Keratinocyte (primary cell): ENCODE results near the gene NUAK1. TPM values are rescaled to one million over a fixed set of nuclear protein-coding genes. Genes with fewer than 3 reads are reported as not detected.

Experiments
- DNase-seq: peaks from one replicate; pipeline ENCODE4 v3.0.0-alpha.2; 2011; ENCODE audit warnings: low read depth, missing footprints, low spot score
- FAIRE-seq: peaks from 2 replicates; lab custom pipeline; 2011; peaks lifted over from hg19 to GRCh38; lab: Jason Lieb, UNC
- H2AFZ ChIP-seq: 2 replicates; pipeline ENCODE4 v1.6.0; 2012; ENCODE audit warnings: low read length, control low read depth, inconsistent platforms; ENCODE audit not compliant: control insufficient read depth
- H3K27ac ChIP-seq: 2 replicates; pipeline ENCODE4 v1.5.1; 2011; ENCODE audit warnings: low read length; ENCODE audit not compliant: control insufficient read depth, insufficient read depth
- H3K27me3 ChIP-seq: 3 replicates; pipeline ENCODE4 v1.6.0; 2011; ENCODE audit warnings: low read length; ENCODE audit not compliant: control insufficient read depth, insufficient read depth; ENCODE audit errors: extremely low read depth
- H3K36me3 ChIP-seq, 2 experiments: 2 replicates in 1 of 2; 3 replicates in 1 of 2; pipeline ENCODE4 v1.5.1; 2011; ENCODE audit warnings: low read length in 2 of 2, mild to moderate bottlenecking in 1 of 2; ENCODE audit not compliant: control insufficient read depth in 2 of 2, insufficient read depth in 2 of 2; ENCODE audit errors: extremely low read depth in 1 of 2
- H3K4me1 ChIP-seq: 3 replicates; pipeline ENCODE4 v1.5.1; 2011; ENCODE audit warnings: low read length; ENCODE audit not compliant: control insufficient read depth, insufficient read depth; ENCODE audit errors: extremely low read depth
- H3K4me2 ChIP-seq: 3 replicates; pipeline ENCODE4 v1.6.0; 2011; ENCODE audit warnings: low read depth, low read length; ENCODE audit not compliant: control insufficient read depth, insufficient read depth; ENCODE audit errors: extremely low read depth
- H3K4me3 ChIP-seq, 3 experiments: fragments of 200-600 bp in 1 of 3; sonication (generic) in 1 of 3; 2 replicates in 2 of 3; 3 replicates in 1 of 3; pipeline ENCODE4 v1.5.1; 2011 to 2016; ENCODE audit warnings: low read length in 3 of 3, mild to moderate bottlenecking in 3 of 3, control low read depth in 2 of 3, inconsistent platforms in 1 of 3, low read depth in 1 of 3, mixed read lengths in 1 of 3, mixed run types in 1 of 3, moderate library complexity in 1 of 3; ENCODE audit not compliant: control insufficient read depth in 2 of 3, insufficient read depth in 2 of 3; ENCODE audit errors: extremely low read depth in 1 of 3
- H3K79me2 ChIP-seq: 2 replicates; pipeline ENCODE4 v1.6.0; 2012; ENCODE audit warnings: low read length; ENCODE audit not compliant: control insufficient read depth, insufficient read depth
- H3K9ac ChIP-seq: 3 replicates; pipeline ENCODE4 v1.6.0; 2011; ENCODE audit warnings: low read length; ENCODE audit not compliant: control insufficient read depth, insufficient read depth; ENCODE audit errors: extremely low read depth
- H3K9me1 ChIP-seq: 3 replicates; pipeline ENCODE4 v1.6.0; 2011; ENCODE audit warnings: low read length; ENCODE audit not compliant: control insufficient read depth, insufficient read depth; ENCODE audit errors: extremely low read depth
- H3K9me3 ChIP-seq: 2 replicates; pipeline ENCODE4 v1.5.1; 2012; ENCODE audit warnings: low read depth, low read length; ENCODE audit not compliant: control insufficient read depth
- H4K20me1 ChIP-seq: 3 replicates; pipeline ENCODE4 v1.6.0; 2011; ENCODE audit warnings: low read length; ENCODE audit not compliant: control insufficient read depth, insufficient read depth; ENCODE audit errors: extremely low read depth
- EZH2 ChIP-seq: IDR thresholded peaks from one replicate; pipeline ENCODE4 v1.6.1; 2012; ENCODE audit warnings: inconsistent platforms, mild to moderate bottlenecking, low read length, moderate library complexity
- dilution Hi-C: fragments of 300-500 bp; cut with MboI; formaldehyde crosslinking; loops from one replicate; pipeline ENCODE4 v1.7.0; 2020; ENCODE audit warnings: low sequenced_read_pairs; ENCODE audit not compliant: extremely low pct_ligation_motif_present
- polyA minus RNA-seq, 3 experiments: library from RNA; depleted of rRNA, polyadenylated mRNA; stranded (reverse); fragments of >200 nt; gene quantifications; 1 replicate in 1 of 3; 2 replicates in 1 of 3; 3 replicates in 1 of 3; pipeline ENCODE4 v1.2.3, GENCODE V29; 2011
- polyA plus RNA-seq, 5 experiments: library from polyadenylated mRNA; depleted of rRNA in 3 of 5; stranded (reverse) in 3 of 5; stranded (forward) in 1 of 5; unstranded in 1 of 5; fragments of >200 nt; gene quantifications; 1 replicate in 1 of 5; 2 replicates in 3 of 5; 3 replicates in 1 of 5; pipeline versions ENCODE4 v1.2.1 to v1.2.3, GENCODE V29; 2011 to 2012; ENCODE audit warnings: missing spikeins in 2 of 5, low read depth in 1 of 5, low replicate concordance in 1 of 5
- TF ChIP-seq, protein P1 (sequence below), 3 experiments: IDR thresholded peaks in 1 of 3; conservative IDR thresholded peaks in 1 of 3; optimal IDR thresholded peaks in 1 of 3; 2 replicates in 2 of 3; 3 replicates in 1 of 3; pipeline versions ENCODE3 to v1.5.1; 2011; ENCODE audit warnings: low read length in 3 of 3, mild to moderate bottlenecking in 3 of 3, moderate library complexity in 2 of 3, control low read depth in 1 of 3, inconsistent platforms in 1 of 3; ENCODE audit not compliant: insufficient read depth in 2 of 3; ENCODE audit errors: extremely low read depth in 1 of 3

Gene NUAK1
- polyA plus RNA-seq: 11.7 to 31.0 TPM (median 12.3 TPM) in 3 replicates
- polyA plus RNA-seq (2011; ENCODE audit: low read depth): 2.4 TPM
- 14.8 and 15.2 TPM in 2 replicates for polyA plus RNA-seq (2011; cell fraction: cytosol; rRNA removed)
- polyA plus RNA-seq (2011; cell fraction: nucleus; rRNA removed): 22.7 and 25.6 TPM in 2 replicates
- polyA plus RNA-seq (2012; ENCODE audit: low replicate concordance): 4.1 and 19.0 TPM in 2 replicates
- 22.1 to 35.4 TPM (median 28.4 TPM) in 3 replicates for polyA minus RNA-seq
- 40.9 TPM for polyA minus RNA-seq (2011; cell fraction: cytosol; rRNA and poly(A)+ RNA removed)
- polyA minus RNA-seq (2011; cell fraction: nucleus; rRNA and poly(A)+ RNA removed): 17.3 and 42.0 TPM in 2 replicates

DNA sequence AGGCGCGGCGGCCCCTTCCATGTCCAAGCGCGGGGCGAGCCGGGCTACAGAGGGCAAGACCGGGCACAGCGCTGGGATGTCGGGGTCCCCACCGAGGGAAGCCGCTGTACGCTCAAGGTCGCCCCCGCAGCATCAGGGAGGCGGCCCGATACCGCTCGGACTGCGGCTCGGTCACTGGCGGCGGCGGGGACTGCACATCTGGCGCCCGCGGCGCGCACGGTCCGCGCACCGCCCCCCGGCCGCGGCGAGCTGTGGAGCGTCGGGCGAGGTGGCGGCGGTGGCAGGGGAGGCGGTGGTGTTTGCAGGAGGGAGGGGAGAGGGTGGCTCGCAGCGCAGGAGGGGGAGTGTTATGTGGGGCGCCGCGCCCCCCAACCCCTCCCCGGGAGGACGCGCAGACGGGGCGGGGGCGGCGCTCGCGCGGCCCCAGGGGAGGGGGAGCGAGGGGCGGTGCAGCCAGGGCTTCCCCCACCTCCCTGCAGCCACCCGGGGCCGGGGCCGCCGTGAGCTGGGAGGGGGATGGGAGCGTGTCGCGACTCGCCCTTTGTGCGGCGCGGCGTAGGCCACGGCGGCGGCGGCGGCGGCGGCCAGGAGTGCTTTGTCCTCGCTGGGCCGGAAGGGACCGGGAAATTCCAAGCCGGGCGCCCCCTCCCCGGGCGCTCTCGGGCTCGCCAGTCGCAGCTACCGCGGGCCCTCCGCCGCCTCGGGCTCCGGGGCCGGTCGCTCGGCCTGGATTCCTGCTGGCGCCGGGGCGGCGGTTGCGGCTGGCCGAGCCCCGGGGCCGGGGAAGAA lies at the start of gene NUAK1:
NUAK1 (minus strand) TSS at position 322 of the 789 bp plus-strand sequence; CDS start at position 21, 301 bp downstream.
- TF ChIP-seq, protein P1, sequence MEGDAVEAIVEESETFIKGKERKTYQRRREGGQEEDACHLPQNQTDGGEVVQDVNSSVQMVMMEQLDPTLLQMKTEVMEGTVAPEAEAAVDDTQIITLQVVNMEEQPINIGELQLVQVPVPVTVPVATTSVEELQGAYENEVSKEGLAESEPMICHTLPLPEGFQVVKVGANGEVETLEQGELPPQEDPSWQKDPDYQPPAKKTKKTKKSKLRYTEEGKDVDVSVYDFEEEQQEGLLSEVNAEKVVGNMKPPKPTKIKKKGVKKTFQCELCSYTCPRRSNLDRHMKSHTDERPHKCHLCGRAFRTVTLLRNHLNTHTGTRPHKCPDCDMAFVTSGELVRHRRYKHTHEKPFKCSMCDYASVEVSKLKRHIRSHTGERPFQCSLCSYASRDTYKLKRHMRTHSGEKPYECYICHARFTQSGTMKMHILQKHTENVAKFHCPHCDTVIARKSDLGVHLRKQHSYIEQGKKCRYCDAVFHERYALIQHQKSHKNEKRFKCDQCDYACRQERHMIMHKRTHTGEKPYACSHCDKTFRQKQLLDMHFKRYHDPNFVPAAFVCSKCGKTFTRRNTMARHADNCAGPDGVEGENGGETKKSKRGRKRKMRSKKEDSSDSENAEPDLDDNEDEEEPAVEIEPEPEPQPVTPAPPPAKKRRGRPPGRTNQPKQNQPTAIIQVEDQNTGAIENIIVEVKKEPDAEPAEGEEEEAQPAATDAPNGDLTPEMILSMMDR (optimal IDR thresholded peaks at IDR 0.05 in 1 of 3, IDR thresholded peaks at IDR 0.05 in 1 of 3, conservative IDR thresholded peaks at IDR 0.05 in 1 of 3; ENCODE audit: extremely low read depth in 1 of 3, insufficient read depth in 2 of 3, low read length in 3 of 3): no peak
- no peak for TF ChIP-seq EZH2
- Histone ChIP-seq H4K20me1 (no peaks in the 10 kb centered on the region), H3K9me1 (no peaks in the 10 kb centered on the region), H3K36me3 (no peaks in the 10 kb centered on the region), H3K9me3 (no peaks in the 10 kb centered on the region), H3K27ac (peak within 1 kb of the TSS; percentile 62), H2AFZ (peak within 1 kb of the TSS; percentile 13), H3K27me3 (no peaks in the 10 kb centered on the region), H3K79me2 (peaks cover 43% of the 10 kb centered on the region), H3K4me3 (peak within 1 kb of the TSS; percentile 69 to 82 (median 81)), H3K4me1 (peaks cover 39% of the 10 kb centered on the region), H3K9ac (peak within 1 kb of the TSS; percentile 80), H3K4me2 (peak within 1 kb of the TSS; percentile 91)
- no peak for FAIRE-seq
- no peak for DNase-seq
- dilution Hi-C loops: no loop called here

DNA sequence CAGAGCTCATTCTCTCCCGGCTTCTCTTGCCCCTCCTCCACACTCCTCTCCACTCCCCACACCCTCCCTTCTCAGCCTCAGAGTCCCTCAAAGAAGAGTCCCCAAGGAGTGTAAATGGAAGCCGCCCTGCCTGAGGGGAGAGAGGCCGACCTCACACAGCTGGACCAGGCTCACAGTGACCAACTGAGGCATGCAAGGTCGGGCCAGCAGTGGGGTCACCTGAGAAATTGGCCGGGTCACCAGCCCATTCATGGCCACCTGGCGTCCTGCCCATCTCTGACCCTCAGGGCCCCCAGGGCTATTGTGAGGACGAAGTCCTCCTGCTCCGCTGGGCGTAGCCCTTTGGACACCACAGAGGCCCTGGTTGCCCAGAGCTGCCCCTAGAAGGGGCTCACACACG lies 49.5 kb upstream of the NUAK1 start:
- DNase-seq: no peak
- Histone ChIP-seq H3K4me1 (no peaks in the 10 kb centered on the region), H2AFZ (no peak overlapping the region), H3K27ac (no peak overlapping the region), H3K4me3 (no peak overlapping the region), H3K9me1 (no peaks in the 10 kb centered on the region), H3K27me3 (peaks cover 5% of the 10 kb centered on the region), H3K4me2 (no peak overlapping the region), H4K20me1 (no peaks in the 10 kb centered on the region), H3K9me3 (no peaks in the 10 kb centered on the region), H3K79me2 (no peaks in the 10 kb centered on the region), H3K9ac (no peak overlapping the region), H3K36me3 (no peaks in the 10 kb centered on the region)
- TF ChIP-seq, protein P1 (optimal IDR thresholded peaks at IDR 0.05 in 1 of 3, IDR thresholded peaks at IDR 0.05 in 1 of 3, conservative IDR thresholded peaks at IDR 0.05 in 1 of 3; ENCODE audit: extremely low read depth in 1 of 3, insufficient read depth in 2 of 3, low read length in 3 of 3): no peak
- no peak for TF ChIP-seq EZH2
- FAIRE-seq: no peak
- dilution Hi-C loops: no loop called here
